ENCODE measurements around the gene GGA1.
"Not testable (repeated sequence)": the region's sequence is repeated elsewhere in the genome, so short reads cannot be mapped to it uniquely, and the experiment has no call there.

GGA1 gene

DNA sequence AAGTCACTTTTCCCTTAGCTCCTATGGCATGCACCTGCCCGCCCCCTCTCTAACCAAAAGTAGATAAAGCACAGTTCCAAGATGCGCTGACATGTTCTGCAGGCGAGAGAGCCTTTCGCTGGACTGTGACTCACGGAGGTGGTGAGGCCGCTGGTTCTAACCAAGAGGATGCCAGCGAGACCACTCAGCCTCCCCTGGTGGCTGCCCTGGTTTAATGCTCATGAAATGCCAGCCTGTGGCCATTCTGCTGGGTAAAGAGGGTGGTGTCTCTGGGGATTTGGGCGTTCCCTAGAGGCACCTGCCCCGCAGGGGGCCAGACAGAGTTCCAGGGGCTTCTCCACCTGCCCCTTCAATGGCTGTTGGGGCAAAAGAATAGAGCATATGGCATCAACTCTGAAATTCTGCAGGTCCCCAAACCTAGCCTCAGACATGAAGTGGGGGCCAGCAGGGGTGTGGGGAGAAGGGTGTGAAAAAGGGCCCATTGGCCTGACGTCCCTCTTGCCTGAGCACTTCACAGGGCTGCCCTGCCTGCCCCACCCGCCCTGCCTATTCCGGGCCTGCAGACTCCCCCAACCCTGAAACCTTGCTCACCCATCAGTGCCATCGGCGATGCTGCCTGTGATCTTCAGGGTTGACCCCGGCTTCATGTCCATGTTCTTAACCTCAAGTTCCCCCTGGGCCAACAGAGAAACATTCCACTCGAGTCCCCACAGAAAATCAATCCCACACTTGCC, 37.2 kb upstream of the GGA1 start:
- no peak for DNase-seq

- DNase-seq = no peak
Observed at GRCh38 chr22:37571992-37572373, 36.7 kb upstream of the GGA1 start.

GRCh38 chr22:37575490-37576003, 33.1 kb upstream of the GGA1 start:
- DNase-seq = no peak

GRCh38 chr22:37578002-37578401, 30.6 kb upstream of the GGA1 start:
- no peak for DNase-seq

DNA sequence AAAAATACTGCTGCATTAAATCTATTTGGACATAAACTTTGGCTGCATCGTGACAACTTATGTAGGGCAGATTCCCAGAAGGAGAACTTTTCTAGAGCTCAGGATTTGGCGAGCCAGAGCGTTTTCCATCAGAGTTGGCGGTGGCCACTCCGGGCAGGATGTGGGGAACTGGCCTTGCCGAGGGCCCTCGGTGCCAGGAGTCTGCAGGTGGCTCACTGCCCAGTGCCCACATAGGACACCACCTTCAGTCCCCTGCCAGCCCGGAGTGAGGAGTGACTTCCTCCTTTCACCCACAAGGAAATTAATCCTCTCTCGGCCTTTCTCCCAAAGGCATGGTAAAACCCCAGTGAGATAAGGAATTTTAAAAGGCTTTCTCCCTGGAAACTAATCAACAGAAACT, 27.1 kb upstream of the GGA1 start:
- DNase-seq = no peak

GRCh38 chr22:37582526-37582925, 26.1 kb upstream of the GGA1 start:
- no peak for DNase-seq

DNA sequence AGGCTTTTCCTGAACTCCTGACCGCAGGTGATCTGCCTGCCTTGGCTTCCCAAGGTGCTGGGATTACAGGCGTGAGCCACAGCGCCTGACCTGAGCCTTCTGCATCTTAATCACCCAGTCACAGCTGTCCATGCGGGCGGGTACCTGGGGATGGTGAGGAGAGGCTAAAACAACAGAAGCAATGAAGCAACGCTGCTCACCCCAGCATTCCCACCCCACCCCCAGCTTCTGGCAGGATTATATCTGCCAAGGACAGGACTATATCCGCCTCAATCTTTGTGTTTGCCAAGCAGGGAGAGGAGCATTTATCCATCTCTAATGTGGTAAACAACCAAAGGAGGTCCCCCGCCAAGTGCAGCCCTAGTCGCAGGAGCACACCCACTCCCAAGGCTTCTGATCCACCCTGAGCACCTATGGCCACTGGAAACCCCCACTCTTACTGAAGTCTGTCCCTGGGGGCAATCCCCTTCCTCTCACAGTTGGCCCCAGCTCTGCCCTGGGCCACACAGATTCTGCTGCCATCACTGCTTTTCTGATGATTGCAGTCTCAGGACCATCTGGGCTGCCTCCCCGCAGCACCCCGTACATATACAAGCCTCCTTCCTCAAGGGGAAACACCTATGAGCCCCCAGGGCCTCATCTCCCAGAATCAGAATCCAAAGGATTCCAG, 20.0 kb upstream of the GGA1 start:
- no peak for DNase-seq

DNA sequence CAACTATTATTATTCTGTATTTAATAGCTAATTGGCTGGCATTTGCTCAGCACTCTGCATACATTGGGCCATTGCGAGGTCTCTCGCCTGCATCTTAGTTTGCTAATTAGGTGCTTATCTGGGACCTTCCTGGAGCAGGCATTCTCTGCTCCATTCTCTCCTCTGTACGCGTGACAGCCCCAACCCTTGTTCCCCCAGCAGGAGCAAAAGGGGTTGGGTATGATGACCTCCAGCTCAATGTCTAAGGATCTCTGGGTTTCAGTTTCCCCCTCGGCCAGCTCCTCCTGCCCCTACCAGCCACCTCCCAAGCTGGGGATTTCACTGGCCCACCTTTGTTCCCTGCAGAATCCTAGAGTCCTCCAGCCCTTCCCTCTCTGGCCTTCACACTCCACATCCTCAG, 19.0 kb upstream of the GGA1 start:
- DNase-seq = no peak

- not testable (repeated sequence) for DNase-seq
Observed at GRCh38 chr22:37591081-37591480, 17.6 kb upstream of the GGA1 start.

DNA sequence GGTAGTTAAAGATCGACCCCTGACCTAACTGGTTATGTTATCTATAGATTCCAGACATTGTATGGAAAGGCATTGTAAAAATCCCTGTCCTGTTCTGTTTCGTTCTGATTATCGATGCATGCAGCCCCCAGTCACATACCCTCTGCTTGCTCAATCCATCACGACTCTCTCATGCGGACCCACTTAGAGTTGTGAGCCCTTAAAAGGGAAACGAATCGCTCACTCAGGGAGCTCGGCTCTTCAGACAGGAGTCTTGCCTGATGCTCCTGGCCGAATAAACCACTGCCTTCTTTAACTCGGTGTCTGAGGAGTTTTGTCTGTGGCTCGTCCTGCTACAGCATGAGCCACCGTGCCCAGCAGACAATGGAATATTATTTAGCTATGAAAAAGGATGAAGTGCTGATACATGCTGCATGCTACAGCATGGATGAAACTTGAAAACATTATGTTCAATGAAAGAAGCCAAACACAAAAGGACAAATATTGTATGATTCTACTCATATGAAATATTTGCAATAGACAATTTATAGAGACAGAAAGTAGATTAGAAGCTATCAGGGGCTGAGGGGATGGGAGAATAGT, 16.7 kb upstream of the GGA1 start:
- DNase-seq = no peak

- DNase-seq = no peak
Observed at GRCh38 chr22:37594237-37594636, 14.4 kb upstream of the GGA1 start.

DNA sequence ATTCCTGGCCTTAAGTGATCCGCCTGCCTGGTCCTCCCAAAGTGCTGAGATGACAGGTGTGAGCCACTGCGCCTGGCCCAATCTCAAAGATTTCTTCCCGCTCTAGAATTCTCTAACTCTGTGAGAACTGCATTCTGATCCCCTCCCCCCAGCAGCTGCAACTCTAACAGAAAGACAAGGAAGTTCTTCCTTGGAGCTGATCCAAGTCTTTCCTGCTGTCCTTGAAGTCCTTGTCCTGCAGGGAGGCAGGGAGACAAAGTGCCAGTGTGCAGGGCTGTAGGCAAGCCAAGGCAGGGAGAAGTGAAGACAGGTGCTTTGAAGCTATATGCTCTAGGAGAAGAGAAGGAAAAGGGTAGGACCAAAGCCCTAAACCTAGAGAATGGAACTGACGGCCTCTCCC, 9.5 kb upstream of the GGA1 start:
- no peak for DNase-seq

DNA sequence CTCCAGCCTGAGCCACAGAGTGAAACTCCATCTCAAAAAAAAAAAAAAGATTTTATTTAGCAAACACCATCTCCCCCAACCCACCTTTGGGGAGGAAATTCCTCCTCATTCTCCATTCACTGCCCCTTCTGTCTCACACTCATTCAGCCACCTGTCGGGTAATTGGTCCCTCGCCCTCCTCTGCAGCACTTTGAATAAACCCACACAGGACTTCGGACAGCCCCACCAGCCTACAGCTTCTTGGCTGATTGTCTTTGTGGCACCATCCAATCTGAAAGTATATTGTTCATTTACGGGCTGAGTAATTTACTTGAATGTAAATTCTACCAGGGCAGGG, 7.5 kb upstream of the GGA1 start:
- no peak for DNase-seq

DNA sequence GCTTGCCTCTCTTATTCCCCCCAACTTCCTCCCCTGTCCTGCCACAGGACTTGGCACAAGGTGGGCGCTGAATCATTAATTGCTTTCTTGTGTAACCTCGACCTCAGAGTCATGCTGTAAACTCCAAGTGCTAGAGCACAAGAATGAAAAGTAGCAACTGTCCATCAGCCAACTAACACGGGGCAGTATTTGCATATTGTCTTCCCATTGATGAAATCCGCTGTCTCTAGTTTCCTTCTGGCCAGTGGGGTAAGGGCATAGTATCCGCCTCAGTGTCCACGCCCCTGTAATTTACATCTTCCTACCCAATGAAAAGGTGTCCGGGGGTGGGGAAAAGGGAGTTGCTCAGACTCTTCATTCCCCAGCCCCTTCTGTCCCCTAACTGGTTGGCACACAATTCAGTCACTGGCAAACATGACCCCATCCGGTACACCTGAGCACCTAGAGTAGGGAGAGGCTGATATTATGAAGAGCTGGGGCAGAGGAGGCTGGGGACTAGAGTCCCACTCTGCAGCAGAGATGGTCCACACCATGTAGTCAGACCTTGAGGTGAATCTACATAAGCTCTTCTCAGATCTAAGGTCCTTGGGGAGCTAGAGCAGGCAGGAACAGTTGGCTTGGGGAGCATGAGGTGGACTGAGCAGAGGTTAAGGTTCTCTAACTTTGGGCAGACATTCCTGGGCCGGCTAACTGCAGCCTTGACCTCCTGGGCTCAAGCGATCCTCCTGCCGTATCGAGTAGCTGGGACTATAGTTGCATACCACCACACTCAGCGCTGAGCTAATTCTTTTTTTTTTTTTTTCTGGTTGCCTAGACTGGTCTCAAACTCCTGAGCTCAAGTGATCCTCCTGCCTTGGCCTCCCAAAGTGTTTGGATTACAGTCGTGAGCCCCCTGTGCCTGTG, 6.8 kb upstream of the GGA1 start:
- no peak for DNase-seq

- not testable (repeated sequence) for DNase-seq
Observed at GRCh38 chr22:37602546-37603277, 5.9 kb upstream of the GGA1 start.

DNA sequence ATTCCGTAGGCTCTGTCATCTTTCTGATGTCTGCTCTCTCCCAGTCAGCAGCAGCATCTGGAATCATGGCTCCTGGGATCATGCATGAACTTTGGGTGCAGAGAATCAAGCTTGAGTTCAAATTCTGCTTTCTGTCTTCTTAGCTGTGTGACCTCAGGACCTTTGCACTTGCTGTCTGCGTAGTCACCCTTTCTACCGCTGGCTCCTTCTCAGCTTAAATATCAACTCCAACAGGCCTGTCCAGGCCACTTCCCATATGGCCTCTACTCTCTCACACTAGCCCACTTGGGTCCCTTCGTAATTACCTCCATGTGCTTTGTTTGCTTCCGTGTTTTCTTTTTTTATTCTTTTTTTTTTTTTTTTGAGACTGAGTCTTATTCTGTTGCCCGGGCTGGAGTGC, 4.6 kb upstream of the GGA1 start:
- no peak for DNase-seq

- peak; percentile 62 for DNase-seq
Observed at GRCh38 chr22:37604875-37605274, 3.8 kb upstream of the GGA1 start.

DNA sequence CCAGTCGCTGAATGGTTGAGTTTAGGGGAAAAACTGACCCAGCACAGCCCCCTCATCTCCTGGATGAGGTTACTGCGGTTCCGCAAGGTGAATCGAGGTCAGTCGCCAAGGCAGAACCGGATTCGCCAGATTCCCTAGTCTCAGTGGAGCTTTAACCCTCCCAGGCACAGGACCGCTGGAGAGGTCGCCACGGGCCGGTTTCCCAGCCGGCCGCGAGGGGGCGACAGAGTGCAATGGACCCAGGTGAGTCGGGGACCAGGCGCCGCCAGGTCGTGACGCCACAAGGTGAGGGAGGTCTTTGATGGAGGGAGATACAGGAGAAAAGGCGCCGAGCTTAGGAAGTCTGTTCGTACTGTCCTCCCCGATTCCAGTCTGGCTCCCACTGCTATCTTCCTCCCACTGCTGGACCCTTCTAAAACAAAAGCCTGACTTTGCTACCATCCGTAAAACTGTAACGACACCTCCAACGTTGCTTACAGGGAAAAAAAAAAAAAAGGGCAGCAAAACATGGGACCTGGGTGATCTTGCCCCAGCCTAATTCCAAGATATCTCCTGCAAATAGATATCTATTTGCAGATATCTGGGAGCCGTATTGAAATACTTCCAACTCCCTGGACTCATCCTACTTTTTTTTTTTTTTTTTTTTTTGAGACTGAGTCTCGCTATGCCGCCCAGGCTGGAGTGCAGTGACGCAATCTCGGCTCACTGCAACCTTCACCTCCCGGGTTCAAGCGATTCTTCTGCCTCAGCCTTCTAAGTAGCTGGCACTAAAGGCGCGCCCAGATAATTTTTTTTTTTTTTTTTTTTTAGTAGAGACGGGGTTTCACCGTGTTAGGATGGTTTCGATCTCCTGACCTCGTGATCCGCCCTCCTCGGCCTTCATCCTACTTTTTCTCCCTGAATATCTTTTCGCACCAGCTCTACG, 1.4 kb upstream of the GGA1 start:
- DNase-seq = peak; percentile 85

GRCh38 chr22:37607935-37608476, 628 bp upstream of the GGA1 start:
- DNase-seq = no peak

GRCh38 chr22:37609240-37610152, 862 bp downstream of the GGA1 start:
- DNase-seq = peak; percentile 19
